ENCODE data around the gene PTPRQ. TPM values are rescaled to one million over a fixed set of nuclear protein-coding genes. Genes with fewer than 3 reads are reported as not detected.

The PTPRQ gene
- total RNA-seq, 1 donor from 2014 or later: 7.8 TPM

DNA sequence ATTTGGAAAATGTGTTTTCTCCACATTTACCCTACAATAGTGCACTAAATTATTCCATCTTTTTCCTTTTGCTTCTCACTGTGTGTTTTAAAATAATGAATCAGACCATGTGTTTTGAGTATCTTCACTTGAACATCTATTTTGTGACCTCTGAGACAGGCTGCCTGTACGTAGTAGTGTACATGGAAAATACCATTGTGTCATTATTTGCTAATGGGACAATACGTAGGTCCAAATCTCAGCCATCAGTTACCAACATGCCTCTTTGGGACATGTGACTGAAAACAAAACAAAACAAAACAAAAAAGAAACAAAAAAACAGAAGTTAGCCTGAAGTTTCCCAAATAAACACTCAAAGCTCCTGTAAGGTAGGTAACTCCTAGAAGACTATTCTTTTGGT lies 256.3 kb downstream of the PTPRQ start:
- no peak for TF ChIP-seq CTCF (IDR thresholded peaks at IDR 0.05)
- intact Hi-C loops (cut with DNase I): no loop called here
- H3K27ac ChIP-seq: no peak overlapping the region
- no peaks in the 10 kb centered on the region for H3K27me3 ChIP-seq (ENCODE audit: low read depth)
- ATAC-seq (no peak), DNase-seq (no peak)
- H3K9me3 ChIP-seq: no peaks in the 10 kb centered on the region
- H3K4me3 ChIP-seq: no peak overlapping the region
- no peaks in the 10 kb centered on the region for H3K36me3 ChIP-seq
- no peaks in the 10 kb centered on the region for H3K4me1 ChIP-seq

DNA sequence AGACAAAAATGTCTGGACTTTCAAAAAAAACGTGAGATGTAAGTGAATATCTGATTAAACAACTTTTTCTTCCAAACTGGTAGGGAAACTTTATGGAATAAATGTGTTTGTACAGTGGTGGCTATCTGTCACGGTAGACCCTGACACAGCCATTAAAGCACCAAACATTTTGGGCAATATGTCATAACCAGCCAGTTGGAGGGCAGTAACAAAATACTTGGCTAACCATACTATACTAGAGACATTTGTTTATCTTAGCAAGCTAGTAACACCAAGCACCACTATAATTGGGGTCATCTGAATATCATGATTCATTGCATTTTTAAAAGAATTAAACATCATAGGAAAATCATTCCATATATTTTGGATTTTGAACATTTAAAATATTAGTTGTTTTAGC lies 257.4 kb downstream of the PTPRQ start:
- H3K4me3 ChIP-seq: no peak overlapping the region
- no peak for ATAC-seq
- no peak for DNase-seq
- H3K9me3 ChIP-seq: no peaks in the 10 kb centered on the region
- H3K27me3 ChIP-seq (ENCODE audit: low read depth): no peaks in the 10 kb centered on the region
- H3K4me1 ChIP-seq: no peaks in the 10 kb centered on the region
- no peaks in the 10 kb centered on the region for H3K36me3 ChIP-seq
- intact Hi-C loops (cut with DNase I): no loop called here
- no peak overlapping the region for H3K27ac ChIP-seq
- TF ChIP-seq CTCF (IDR thresholded peaks at IDR 0.05): no peak

DNA sequence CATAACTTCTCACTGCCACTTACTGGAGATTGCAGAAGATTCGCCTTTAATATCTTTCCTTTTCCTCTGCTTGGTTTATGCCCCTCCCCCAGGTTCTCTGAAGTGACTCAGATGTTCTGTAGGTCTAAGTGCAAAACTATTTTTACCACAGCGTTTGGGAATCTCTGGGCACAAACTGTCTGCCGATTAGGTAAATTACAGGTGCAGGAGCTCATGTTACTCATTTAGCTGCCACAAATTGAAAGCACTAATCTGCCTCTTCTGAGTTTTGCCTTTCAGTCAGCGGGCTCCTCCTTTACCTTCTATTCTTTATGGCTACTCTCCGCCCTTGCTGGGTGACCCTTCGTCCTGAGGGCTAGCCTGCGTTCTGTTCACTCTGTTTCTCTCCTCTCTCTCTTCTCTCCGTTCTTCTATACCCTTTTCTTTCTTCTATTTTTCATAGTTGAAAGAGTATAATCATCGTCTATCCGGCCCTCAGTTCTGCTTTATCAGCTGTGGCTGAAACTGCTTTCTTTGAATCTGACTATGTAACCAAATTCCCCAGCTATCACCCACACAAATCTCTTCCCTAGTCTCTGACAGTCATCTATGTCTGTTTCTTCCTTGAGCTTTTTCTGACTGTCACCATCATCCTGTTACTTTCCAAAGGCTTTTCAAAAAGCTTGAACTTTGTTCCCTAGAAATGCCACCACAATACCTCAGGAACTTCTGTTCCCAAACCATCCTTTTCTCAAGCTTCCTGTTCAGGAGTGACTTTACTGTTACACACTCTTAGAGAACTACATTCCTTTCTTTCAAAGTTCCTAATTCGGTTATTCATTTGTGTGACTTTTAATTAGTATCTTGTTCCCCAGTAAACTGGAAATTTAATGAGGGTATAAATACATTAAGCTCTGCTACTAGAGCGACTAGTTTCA lies 259.1 kb downstream of the PTPRQ start:
- Histone ChIP-seq H3K9me3 (no peaks in the 10 kb centered on the region), H3K4me3 (no peak overlapping the region), H3K27me3 (ENCODE audit: low read depth) (peaks cover 9% of the 10 kb centered on the region), H3K4me1 (no peaks in the 10 kb centered on the region), H3K27ac (no peak overlapping the region), H3K36me3 (no peaks in the 10 kb centered on the region)
- ATAC-seq (peak in 1 of 2 donors; percentile 19), DNase-seq (no peak)
- no peak for TF ChIP-seq CTCF (IDR thresholded peaks at IDR 0.05)
- intact Hi-C loops (cut with DNase I): no loop called here

DNA sequence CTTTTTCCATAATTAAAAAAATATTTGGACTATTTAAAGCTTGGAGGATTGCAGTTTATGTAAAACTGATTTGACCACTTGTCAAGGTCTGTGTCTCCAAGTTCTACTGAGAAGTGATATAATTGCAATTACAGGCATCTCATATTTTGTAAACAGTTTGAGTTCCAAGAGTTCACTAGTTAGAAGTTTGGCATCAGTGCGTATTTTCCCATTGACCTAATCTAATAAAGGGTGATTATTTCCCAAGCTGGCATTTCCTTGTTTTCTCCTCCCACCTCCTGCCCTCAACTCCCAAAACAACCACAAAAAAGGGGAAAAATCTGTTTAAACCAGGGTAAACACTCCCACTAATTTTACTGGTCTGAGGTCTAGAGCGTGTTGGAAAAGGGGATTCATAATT lies 260.4 kb downstream of the PTPRQ start:
- H3K9me3 ChIP-seq: no peaks in the 10 kb centered on the region
- DNase-seq (no peak), ATAC-seq (no peak)
- H3K36me3 ChIP-seq: no peaks in the 10 kb centered on the region
- peaks cover 18% of the 10 kb centered on the region for H3K27me3 ChIP-seq (ENCODE audit: low read depth)
- intact Hi-C loops (cut with DNase I): no loop called here
- H3K27ac ChIP-seq: no peak overlapping the region
- no peak overlapping the region for H3K4me3 ChIP-seq
- no peaks in the 10 kb centered on the region for H3K4me1 ChIP-seq
- TF ChIP-seq CTCF (IDR thresholded peaks at IDR 0.05): no peak

DNA sequence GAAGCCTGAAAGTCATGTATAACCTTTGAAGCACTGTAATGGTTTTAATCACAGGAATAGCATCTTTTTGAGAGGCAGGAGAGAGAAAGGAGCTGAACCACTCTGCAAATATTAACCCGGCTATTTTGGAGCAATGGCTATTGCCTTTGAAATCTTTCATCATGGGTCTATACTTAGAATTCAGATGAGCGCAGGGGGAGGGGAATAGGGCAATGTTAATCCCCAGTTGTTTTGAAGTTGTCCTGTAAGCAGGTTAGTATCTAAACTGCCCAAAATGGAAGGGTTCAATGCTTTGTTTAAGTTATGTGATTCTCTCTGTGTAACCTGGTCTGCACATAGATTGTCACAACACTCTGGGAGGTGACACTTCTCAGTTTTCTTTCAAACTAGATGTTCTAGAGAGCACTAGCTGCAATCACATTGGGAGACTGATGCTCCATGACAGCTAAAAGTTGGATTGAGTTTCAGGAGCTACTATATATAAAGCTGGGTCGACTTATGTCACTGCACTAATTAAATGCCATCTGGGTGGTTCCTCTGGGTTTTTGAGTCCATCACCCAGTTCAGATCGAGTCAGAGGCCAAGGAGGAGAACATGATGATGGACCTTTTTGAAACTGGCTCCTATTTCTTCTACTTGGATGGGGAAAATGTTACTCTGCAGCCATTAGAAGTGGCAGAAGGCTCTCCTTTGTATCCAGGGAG lies 263.2 kb downstream of the PTPRQ start, which contains the start of gene MYF6:
Gene MYF6, plus strand, starts transcription at position 509 of the 704 bp plus-strand sequence. Its CDS starts 86 bp downstream, at position 595.
- intact Hi-C loops (cut with DNase I): no loop called here
- ATAC-seq (no peak), DNase-seq (no peak)
- Histone ChIP-seq H3K27ac (no peak within 1 kb of the TSS), H3K27me3 (ENCODE audit: low read depth) (peaks cover 24% of the 10 kb centered on the region), H3K4me1 (no peaks in the 10 kb centered on the region), H3K4me3 (no peak within 1 kb of the TSS), H3K36me3 (no peaks in the 10 kb centered on the region), H3K9me3 (no peaks in the 10 kb centered on the region)
- TF ChIP-seq CTCF (IDR thresholded peaks at IDR 0.05): no peak
